Measurements from ENCODE around the gene LRRC61.

Gene LRRC61

DNA sequence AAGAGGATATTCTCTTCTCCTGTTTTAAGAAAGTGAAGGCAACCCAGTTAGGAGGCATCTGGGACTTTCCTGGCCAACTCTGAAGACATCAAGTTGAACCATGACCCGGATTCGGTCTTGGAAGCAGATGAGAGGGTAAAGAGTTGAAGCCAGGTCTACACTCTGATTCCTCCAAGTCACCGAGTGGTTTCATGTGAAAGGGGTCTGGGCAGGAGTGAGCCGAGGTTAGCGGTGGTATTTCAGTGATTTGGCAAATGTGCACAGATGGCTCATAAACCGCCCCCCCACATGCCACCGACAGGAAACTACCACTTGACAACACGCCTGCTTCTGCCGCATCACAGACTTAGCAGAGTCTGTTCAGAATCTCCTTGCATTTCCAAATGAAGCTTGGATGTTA, 34.1 kb downstream of the LRRC61 start:
- peak; percentile 66 for DNase-seq (ENCODE audit: low spot score)

DNA sequence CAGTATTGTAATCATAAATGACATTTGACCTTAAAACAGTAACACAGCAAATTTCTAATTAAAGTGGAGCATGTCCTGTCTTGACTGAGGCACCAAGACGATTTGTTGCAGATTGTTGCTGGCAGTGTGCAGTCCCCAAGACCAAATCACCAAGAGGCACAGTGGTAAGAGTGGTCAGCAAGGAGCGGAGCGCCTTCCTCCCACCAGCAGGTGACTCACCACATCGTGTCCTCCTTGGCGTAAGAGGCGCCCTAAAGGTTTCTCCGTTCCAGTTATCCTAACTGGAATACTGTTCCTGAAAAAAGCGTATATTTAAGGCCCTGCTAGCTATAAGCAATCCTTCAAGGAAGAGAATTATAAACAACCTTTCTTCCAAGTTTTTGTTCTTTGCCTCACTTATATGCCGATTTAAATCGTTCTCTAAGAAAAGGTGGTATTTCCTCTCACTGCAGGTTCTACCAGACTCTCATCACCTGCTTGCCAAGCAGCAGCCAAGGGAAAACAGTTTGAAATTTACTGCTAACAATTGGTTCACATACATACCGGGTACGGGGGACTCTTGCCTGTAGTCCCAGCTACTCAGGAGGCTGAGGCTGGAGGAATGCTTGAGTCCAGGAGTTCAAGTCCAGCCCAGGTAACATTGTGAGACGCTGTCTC, 34.7 kb downstream of the LRRC61 start:
- peak; percentile 67 for DNase-seq (ENCODE audit: low spot score)

DNA sequence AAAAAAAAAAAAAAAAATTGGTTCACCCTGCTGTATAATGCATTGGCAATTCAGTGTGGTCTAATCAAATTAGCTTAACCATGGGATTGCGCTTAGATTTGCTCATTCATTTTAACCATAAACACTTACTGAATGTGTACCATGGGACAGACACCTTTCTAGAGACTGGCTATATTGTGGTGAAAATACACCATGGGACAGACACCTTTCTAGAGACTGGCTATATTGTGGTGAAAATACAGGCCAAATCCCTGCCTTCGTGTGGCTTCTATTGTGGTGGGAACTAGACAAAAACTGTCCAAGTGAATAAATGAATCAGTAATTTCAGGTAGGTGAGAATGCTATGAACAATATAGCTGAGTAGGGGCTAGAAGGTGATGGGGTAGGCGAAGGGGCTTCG, 35.3 kb downstream of the LRRC61 start:
- DNase-seq (ENCODE audit: low spot score): no peak

DNA sequence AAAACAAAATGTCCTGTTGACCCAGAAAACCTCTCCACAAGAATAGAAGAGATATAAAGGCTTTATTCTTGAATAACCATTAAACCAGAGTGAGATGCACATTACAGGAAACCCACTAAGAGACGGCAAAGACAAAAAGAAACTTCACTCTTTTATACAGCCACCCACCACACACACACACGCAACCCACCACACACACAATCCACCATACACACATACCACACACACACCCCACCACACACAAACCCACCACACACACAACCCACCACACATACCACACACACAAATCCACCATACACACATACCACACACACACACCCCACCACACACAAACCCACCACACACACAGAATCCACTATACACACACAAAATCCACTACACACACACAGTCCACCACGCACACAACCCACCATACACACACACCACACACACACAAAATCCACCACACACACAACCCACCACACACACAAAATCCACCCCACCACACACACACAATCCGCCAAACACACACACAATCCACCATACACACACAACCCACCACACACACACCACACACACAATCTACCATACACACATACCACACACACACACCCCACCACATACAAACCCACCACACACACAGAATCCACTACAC, 36.0 kb downstream of the LRRC61 start:
- no peak for DNase-seq (ENCODE audit: low spot score)

DNA sequence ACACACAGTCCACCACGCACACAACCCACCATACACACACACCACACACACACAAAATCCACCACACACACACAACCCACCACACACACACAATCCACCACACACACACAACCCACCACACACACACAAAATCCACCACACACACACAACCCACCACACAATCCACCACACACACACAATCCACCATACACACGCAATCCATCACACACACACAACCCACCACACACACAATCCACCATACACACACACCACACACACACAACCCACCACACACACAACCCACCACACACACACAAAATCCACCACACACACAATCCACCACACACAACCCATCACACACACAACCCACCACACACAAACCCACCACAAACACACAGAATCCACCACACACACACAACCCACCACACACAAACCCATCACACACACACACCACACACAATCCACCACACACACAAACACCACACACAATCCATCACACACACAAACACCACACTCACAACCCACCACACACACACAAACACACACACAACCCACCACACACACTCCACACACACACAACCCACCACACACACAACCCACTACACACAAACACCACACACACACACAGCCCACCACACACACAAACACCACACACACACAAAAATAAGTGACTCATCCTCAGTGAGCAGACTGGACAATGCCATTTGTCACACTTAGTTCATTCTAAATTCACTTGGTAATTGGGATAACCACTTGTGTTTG, 36.6 kb downstream of the LRRC61 start:
- DNase-seq (ENCODE audit: low spot score): no peak

DNA sequence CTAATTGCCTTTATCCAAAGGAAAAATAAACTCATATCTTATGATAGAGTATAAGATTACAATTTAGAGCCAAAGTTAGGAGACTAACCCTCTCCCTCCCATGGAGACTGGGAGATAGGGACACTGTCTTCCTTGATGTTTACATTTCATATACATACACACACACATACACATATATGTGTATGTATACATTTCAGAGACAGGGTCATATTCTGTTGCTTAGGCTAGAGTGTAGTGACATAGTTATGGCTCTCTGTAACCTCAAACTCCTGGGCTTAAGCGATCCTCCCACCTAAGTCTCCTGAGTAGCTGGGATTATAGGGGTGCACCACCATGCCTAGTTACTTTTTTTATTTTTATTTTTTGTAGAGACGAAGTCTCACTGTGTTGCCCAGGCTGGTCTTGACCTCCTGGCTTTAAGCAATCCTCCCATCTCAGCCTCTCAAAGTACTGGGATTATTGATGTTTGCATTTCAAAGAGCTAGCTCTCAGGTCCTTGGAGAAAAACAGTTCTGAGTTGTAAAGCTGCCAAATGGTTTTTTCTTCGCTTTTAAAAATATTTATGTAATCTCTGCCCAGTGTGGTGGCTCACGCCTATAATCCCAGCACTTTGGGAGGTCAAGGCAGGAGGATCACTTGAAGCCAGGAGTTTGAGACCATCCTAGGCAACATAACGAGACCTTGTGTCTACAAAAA, 37.4 kb downstream of the LRRC61 start:
- DNase-seq (ENCODE audit: low spot score): no peak

DNA sequence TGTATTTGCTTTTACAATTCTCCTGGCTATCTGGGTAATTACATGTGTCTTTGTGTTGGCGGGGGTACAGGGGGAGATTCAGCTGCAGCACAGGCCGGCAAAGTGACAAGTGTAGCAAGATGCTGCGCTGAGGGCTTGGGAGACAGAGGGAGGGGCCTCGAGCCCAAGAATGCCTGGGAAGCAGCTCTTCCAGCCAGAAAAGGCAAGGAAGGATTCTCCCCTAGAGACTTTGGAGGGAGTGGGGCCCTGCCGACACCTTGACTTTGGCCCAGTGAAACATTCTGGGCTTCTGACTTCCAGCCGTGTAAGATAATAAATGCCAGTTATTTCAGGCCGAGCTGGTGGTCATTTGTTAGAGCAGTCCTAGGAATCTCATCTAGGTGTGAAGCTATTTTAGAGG, 38.2 kb downstream of the LRRC61 start:
- DNase-seq (ENCODE audit: low spot score): no peak

DNA sequence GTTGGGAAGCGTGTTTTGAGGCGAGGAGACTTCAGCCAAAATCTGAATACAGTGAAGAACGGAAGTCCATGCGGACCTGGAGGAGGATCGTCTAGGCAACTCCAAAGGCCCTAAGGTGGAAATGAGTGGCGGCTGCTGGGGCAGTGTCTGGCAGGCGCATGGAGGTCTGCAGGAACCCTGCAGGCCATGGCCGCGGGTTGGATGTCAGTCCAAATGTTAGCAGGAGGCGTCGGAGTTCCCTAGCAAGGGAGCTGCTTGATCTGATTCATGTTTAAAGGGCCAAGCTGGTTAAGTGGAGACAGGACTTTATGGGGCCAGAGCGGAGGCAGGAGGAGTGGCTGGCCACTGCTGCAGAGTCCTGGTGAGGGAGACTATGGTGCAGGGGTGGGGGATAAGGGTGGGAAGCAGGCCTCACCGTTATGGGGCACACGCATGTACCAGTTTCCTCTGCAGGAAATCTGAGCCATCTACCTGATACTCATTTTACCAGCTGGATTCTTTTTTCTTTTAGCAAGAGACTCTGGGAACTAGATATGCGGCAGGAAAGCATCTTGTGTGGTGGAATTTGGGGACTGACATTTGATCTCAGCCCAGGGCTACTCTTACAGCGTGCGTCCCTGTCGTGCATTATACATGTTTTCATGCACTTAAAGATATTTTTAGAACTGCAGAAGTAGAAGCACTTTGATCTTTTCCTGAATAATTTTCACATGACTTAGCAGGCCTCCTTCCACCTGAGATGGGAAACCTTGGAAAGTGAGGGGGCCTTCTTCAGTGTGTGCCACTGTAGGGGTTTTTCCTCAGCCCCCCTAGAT, 38.9 kb downstream of the LRRC61 start:
- DNase-seq (ENCODE audit: low spot score): no peak

DNA sequence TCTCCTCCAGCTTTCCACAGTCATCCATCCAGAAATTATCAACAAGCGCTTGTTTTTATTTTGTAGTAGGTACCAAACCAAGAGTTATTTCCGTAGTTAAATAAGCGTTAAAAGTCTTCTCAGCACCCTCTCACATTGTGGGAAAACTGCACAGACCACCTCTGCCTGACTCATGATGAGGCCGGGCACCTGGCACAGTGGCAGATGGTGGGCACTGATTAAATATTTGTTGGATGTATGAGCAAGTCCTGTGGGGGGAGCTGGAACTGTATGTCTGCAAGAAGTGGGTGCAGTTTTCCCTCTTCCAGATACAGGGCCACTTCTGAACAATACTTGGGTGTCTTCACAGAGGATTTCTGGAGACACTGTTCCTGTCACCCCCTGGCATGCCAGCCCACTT, 40.2 kb downstream of the LRRC61 start:
- no peak for DNase-seq (ENCODE audit: low spot score)

DNA sequence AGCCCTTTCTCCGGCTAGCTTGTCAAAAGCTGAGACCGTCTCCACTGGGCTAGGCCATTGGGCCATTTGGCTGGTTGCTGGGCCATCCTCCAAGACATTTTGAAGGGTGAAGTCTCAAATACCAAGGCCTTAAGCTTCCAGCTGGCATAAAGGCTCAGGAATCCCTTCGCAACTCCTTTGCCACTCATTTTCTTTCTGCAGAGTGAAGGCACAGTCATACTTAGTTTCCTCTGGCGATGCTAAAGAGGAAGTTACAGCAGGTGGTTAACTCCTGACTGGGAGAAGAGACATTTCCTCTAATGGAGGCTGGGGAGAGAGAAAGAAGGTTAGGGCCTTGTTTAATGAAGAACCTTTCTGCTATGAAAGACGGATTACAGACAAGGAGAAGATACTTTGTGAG, 40.7 kb downstream of the LRRC61 start:
- DNase-seq (ENCODE audit: low spot score): no peak

DNA sequence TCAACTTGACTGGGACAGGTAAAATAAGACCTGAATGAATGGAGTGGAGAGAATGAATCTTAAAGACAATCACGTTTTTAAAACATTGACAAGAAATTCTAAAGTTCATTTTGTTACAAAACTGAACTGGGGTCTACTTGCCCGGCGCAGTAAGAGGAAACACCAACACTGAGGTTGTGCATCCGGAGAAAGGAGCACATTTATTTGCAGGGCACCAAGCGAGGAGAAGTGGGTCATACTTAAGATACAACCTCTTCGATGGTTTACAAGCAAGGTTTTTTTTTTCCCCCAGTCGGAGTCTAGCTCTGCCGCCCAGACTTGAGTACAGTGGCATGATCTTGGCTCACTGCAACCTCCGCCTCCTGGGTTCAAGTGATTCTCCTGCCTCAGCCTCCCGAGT, 42.0 kb downstream of the LRRC61 start:
- no peak for DNase-seq (ENCODE audit: low spot score)

DNA sequence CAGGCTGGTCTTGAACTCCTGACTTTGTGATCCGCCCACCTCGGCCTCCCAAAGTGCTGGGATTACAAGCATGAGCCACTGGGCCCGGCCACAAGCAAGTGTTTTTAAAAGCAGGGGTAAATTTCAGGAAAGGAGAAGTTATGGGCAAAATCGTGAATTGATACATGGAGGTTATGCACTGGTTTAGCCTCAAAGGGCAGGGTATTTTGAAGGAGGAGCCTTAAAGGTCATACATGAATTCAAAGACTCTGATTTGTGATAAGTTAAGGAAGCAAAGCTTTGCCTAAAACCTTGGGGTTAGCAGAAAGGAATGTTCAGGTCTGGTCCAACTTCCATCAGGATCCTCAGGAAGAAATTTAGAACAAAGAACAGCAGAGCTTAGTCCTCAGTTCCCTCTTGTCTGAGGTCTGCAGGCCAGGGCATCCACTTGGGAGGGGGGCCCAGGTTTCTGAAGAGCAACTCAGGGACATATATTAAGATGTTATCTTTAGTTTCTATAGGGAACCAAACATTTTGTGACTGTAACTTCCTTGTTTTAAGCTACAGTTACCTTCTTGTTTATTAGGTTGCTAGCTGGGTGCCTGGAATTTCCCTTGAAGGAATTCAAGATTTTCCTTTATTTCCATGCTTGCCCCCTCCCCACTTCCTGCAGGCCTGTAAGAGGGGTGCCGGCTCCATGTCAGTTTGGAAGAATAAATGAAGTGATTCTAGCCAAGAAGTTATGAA, 42.7 kb downstream of the LRRC61 start:
- DNase-seq (ENCODE audit: low spot score): no peak

DNA sequence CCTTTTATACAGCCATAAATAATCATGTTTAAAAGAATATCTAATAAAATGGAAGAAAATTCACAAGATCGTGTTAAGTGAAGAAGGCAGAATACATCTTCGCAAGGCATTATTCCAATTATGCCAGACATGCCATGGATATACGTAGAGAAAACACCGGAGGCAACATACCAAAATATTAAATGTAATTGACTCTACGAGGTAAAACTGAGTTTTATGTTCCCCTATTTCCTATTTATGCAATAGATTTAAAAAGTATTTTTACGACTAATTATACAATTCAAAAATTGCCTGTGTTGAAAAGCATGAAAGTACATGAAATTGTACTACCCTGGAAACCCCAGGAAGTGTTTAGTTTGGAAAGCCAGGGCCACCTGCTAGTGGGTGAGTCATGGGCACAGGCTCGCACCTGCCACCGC, 44.5 kb downstream of the LRRC61 start:
- DNase-seq (ENCODE audit: low spot score): no peak

DNA sequence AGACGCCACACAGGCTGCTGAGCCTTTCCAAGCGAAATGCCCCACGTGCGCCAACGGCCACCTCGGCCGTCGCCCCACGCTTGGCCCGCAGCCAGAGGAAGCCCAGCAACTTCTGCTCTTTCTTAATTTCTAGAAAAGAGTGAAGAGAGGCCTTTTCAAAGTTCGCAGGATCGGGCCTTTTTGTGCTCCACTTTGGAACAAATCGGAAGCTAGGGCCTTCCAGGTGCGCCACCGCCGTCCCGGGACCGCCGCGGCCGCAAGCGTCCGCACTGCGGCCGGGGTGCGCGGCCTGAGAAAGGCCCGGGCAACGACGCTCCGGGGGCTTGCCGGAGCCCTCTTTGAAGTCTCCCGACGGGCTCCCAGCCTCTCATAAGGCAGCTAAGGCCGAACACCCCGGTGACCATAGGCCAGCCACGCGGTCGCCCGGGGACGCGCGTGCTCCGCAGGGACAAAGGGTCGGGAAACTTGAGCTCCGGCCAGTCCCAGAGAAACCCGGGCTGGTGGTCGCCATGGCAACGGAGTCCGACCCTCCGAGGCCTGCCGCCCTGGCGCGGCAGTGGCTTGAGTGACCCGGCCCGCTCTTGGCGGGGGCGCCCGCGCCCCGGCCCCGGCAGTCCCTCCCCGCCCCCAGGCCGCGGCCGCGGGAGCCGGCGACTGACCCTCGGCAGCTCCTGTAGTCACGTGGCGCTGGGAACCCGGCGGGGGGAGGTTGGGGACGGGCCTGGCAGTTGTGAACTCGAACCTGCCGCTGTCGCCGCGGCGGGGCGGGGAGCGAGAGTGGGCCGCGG, 45.1 kb downstream of the LRRC61 start, which contains the start of gene REPIN1:
Gene REPIN1 (plus strand): TSS at position 727 of the 788 bp plus-strand sequence. CDS start 890 bp downstream, outside the sequence.
- peak; percentile 81 for DNase-seq (ENCODE audit: low spot score)

DNA sequence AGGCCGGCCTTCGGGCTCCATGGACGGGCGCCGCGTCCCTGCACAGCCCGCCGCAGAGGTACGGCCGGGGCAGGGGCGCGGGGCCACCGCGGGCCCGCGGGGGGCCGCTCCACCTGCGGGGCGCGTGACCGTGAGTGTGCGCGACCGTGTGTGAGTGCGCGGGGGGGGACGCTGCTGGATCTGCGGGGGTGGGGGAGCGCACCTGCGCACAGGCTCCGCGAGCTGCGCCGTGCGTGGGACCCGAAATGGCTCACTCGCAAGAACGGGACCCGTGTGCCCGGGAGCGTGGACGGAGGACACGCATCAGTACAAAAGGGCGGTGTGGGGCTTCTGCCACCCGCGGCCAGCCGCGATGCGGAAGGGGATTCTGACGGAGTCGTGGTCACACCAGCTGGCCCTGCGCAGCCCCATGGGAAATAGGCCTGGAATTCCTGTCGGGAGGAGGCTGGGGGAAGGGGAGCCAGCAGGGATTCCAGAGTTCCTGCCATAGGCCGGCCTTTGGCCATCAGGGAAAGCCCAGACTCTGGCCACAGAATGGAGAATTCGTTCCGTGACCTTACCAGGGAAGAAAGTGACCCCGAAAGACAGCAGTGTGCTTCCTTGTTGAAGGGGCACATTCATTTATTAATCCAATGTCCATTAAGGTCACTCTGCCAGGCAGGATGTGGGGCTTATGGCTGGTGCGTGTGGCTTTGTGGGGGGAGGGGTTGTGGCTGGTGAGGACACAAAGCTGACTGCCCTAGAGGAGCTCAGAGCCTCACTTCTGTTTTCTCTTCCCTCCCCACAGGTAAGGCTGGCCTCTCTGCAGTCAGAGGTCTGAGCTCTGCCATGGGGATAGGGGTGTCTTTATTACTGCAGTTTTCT, 46.0 kb downstream of the LRRC61 start:
- DNase-seq (ENCODE audit: low spot score): peak; percentile 65

DNA sequence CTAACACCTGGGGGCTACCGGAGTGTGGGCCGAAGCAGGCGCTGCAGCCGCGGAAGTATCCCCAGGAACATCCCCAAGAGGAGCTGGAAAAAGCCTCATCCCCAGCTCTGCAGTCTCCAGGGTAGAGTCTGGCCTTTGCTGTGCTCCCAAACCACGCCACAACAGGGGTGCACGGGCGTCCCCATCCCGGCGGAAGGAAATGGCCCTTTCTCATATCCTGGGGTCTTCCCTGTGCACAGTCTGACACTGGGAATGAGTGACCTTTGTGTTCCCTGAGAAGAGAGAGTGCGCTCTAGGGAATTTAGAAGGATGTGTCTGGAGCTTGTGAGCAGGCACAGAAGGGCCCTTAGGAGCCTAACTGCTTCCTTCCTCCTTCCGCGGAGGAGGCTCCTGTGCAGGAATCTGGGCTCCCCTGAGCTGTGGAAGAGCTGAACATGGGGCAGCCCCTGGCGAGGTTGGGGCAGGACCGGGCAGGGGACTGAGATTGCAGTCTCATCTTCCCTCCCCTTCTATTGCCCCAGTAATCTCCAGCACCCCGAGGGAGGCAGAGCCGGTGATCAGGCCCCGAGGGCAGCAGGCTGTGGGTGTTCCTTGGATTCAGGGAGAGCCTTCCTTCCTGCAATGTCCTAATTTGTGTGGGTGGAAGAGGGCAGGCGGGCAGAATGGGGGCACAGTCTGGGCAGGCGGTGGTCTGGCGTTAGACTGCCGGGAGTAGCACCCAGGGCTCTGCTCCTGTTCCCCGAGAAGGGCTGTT, 46.8 kb downstream of the LRRC61 start:
- no peak for DNase-seq (ENCODE audit: low spot score)

DNA sequence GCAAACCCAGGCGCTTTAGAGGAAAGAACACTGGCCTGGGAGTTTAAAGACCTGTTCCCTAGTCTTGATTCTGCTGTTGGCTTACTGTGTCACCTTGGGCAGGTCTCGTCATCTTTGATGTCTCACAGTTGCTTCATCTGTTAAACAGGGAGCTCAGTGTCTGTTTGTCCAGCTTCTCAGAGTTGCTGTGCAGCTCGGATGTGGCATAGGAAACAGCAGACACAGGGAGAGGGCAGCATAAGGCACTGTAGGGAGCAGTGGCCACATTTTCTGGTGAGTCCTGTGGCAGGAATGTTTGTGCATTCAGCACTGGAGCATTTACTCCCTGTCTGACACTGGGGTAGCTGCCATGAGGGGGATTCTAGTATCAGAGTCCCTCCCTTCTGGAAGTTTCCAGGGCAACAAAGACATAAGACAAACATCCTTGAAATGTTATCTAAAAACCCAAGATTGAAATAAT, 47.5 kb downstream of the LRRC61 start:
- DNase-seq (ENCODE audit: low spot score): no peak
